Measurements from ENCODE around the gene VRK3.
"Not testable (repeated sequence)": the region's sequence is repeated elsewhere in the genome, so short reads cannot be mapped to it uniquely, and the experiment has no call there.

The VRK3 gene

DNA sequence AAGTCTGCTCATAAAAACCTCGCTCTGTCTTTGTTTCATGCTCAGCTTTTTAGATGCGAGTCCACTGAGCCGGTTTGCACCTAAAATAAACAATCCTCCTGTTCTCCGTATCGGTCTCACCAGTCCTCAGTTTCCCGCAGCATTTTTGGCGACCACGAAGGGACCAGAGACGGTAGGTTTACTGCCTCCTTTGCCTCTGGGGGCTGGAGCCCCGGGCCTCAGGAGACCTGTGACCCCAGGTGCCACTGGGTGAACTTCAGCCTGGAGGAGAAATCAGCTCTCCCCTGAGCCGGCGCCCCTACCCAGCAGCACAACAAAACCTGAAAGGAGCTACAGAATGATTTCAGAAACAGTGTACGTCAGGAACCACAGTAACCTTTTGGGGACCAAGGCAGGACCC, 72.3 kb downstream of the VRK3 start:
- H3K36me3 ChIP-seq (ENCODE audit: control insufficient read depth, insufficient read depth, low read length) = no peaks in the 10 kb centered on the region
- DNase-seq = no peak
- no peaks in the 10 kb centered on the region for H3K4me1 ChIP-seq (ENCODE audit: control insufficient read depth, insufficient read depth, low read length, poor library complexity, severe bottlenecking)
- no peaks in the 10 kb centered on the region for H3K9me3 ChIP-seq (ENCODE audit: control insufficient read depth, low read length)
- no peak overlapping the region for H3K27ac ChIP-seq (ENCODE audit: insufficient read depth, low read length, poor library complexity, severe bottlenecking)
- no peak overlapping the region for H3K4me3 ChIP-seq (ENCODE audit: insufficient read depth, low read depth, low read length, poor library complexity, severe bottlenecking)
- H3K27me3 ChIP-seq (replicated peaks; ENCODE audit: control insufficient read depth, insufficient read depth, low read length, poor library complexity, severe bottlenecking) = no peaks in the 10 kb centered on the region

DNA sequence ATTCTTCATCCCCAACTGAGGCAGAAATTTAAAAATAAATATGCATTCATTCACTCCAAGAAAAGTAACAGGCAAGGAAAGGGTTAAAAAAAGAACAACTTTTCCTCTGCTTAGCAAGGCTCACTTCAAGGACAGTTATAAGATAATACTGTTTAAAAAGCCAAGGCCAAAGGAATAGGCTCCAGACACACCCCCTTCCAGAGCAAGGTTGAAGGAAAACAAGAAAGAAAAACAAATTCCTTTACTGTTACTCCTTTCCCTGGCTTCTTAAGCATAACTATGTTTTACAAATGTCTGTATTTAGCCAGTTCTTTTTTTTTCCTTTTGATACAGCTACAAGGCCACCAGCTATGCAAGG, 72.7 kb downstream of the VRK3 start:
- H3K27ac ChIP-seq (ENCODE audit: insufficient read depth, low read length, poor library complexity, severe bottlenecking) = no peak overlapping the region
- H3K27me3 ChIP-seq (replicated peaks; ENCODE audit: control insufficient read depth, insufficient read depth, low read length, poor library complexity, severe bottlenecking) = peaks cover 1% of the 10 kb centered on the region
- no peak for DNase-seq
- H3K36me3 ChIP-seq (ENCODE audit: control insufficient read depth, insufficient read depth, low read length) = no peaks in the 10 kb centered on the region
- H3K9me3 ChIP-seq (ENCODE audit: control insufficient read depth, low read length) = no peaks in the 10 kb centered on the region
- H3K4me1 ChIP-seq (ENCODE audit: control insufficient read depth, insufficient read depth, low read length, poor library complexity, severe bottlenecking) = no peaks in the 10 kb centered on the region
- no peak overlapping the region for H3K4me3 ChIP-seq (ENCODE audit: insufficient read depth, low read depth, low read length, poor library complexity, severe bottlenecking)

DNA sequence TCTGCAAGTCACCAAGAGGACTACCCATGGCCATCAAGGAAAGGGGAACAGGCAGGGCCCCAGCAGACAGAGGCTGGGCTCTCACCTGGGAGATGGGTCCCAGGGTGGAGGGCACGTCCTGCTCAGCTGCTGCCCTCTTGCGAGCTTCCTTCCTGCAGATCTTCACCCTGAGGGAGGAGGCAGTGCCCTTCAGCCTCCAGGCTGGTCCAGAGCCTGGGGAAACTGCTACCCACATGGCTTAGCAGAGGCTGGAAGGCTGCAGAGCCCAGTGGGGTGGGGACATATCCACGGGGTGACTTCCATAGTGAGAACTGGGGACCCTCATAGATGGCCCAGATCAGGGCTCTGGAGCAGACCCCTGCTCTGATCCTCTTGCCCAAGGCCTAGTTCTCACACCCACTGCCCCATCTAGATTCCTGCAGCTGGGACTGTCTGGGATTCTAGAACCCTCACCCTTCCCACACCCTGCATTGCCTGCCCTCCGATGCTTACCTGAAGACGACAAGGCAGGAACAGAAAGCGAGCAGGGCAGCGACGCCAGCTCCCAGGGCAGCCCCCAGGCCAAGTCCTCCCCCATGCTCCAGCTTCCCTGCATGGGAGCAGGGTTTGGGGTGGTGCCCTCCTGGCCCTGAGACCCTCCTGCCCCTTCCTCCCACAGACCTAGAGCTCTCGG, 73.2 kb downstream of the VRK3 start:
- Histone ChIP-seq H3K9me3 (ENCODE audit: control insufficient read depth, low read length) (no peaks in the 10 kb centered on the region), H3K27me3 (replicated peaks; ENCODE audit: control insufficient read depth, insufficient read depth, low read length, poor library complexity, severe bottlenecking) (peaks cover 3% of the 10 kb centered on the region), H3K4me3 (ENCODE audit: insufficient read depth, low read depth, low read length, poor library complexity, severe bottlenecking) (no peak overlapping the region), H3K4me1 (ENCODE audit: control insufficient read depth, insufficient read depth, low read length, poor library complexity, severe bottlenecking) (no peaks in the 10 kb centered on the region), H3K36me3 (ENCODE audit: control insufficient read depth, insufficient read depth, low read length) (no peaks in the 10 kb centered on the region), H3K27ac (ENCODE audit: insufficient read depth, low read length, poor library complexity, severe bottlenecking) (no peak overlapping the region)
- no peak for DNase-seq

DNA sequence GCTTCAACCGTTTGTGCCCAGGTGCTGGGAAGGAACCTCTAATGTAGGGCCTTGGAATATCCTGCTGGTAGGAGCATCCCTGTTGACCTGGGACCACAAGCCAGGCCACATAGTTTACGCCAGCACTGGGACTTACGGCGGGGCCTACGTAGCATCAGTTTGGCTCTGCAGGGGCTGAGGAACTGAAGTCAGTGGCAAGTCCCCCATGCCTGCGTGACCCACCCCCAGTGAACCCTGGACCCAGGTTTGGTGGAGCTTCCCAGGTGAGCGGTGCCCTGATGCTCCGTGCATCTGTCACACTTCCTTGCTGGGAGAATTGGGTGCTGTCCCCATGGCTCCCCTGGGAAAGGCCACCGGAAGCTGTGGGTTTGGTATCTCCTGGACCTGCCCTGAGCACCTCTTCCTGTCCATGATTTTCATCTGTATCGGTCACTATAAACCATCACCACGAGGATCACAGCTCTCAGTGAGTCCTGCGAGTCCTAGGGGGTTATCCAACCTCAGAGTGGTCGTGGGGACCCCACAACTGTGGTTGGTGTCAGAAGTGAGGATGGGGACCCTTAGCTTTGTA, 74.1 kb downstream of the VRK3 start:
- Histone ChIP-seq H3K4me3 (ENCODE audit: insufficient read depth, low read depth, low read length, poor library complexity, severe bottlenecking) (no peak overlapping the region), H3K27me3 (replicated peaks; ENCODE audit: control insufficient read depth, insufficient read depth, low read length, poor library complexity, severe bottlenecking) (peaks cover 3% of the 10 kb centered on the region), H3K27ac (ENCODE audit: insufficient read depth, low read length, poor library complexity, severe bottlenecking) (no peak overlapping the region), H3K4me1 (ENCODE audit: control insufficient read depth, insufficient read depth, low read length, poor library complexity, severe bottlenecking) (no peaks in the 10 kb centered on the region), H3K9me3 (ENCODE audit: control insufficient read depth, low read length) (no peaks in the 10 kb centered on the region), H3K36me3 (ENCODE audit: control insufficient read depth, insufficient read depth, low read length) (no peaks in the 10 kb centered on the region)
- DNase-seq = no peak

DNA sequence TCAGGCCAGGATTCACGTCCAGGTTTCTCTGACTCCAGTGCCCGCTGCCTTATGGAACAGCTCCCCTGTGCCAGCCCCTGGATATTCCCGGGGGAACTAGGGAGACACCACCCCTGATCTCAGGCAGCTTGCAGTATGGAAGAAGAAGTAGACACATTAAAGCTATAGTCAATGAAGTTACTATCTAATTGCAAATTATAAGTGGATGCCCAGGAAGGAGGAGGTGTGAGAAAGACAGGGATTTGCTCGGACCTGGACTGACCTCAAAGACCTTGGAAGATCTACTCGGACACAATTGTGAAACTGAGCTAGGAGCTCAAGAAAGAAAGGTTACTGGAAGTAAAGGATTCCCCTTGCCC, 74.6 kb downstream of the VRK3 start:
- no peaks in the 10 kb centered on the region for H3K36me3 ChIP-seq (ENCODE audit: control insufficient read depth, insufficient read depth, low read length)
- no peak overlapping the region for H3K27ac ChIP-seq (ENCODE audit: insufficient read depth, low read length, poor library complexity, severe bottlenecking)
- peaks cover 3% of the 10 kb centered on the region for H3K27me3 ChIP-seq (replicated peaks; ENCODE audit: control insufficient read depth, insufficient read depth, low read length, poor library complexity, severe bottlenecking)
- H3K4me1 ChIP-seq (ENCODE audit: control insufficient read depth, insufficient read depth, low read length, poor library complexity, severe bottlenecking) = no peaks in the 10 kb centered on the region
- no peak for DNase-seq
- H3K9me3 ChIP-seq (ENCODE audit: control insufficient read depth, low read length) = no peaks in the 10 kb centered on the region
- H3K4me3 ChIP-seq (ENCODE audit: insufficient read depth, low read depth, low read length, poor library complexity, severe bottlenecking) = no peak overlapping the region

DNA sequence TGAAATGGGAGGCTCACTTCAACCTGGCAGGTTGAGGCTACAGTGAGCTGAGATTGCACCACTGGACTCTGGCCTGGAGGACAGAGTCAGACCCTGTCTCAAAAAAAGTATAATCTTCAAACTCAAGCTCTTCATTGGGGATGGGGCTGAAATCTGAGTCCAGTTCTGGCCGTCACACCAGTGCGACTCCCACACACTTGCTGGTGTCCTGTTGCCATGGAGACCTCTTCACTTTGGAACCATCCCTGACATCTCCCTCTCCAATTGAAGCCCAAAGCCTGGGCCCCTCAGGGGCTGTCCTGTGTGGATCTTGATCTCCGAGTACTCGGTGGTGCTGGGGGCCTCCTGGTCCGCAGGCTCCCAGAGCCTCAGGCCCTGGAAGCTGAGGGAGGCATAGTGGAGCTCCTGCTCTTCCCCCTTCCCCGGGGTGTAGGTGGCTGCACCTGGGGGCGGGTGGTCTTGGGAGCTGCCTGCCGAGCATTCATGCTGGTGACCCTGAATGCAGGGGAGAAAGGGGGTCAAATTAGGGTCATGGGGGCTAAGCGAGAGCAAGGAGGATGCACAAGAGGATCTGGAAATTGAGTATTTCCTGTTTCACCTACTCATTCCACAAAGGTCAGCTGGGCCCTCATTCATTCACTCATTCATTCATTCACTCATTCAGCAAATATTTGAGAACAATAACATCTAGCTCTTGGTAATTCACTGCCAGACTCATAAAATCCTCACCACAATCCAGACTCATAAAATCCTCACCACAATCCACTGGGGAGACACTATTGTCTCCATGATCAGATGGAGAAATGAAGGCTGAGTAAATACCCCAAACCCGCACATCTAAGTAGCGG, 75.2 kb downstream of the VRK3 start:
- Histone ChIP-seq H3K36me3 (ENCODE audit: control insufficient read depth, insufficient read depth, low read length) (no peaks in the 10 kb centered on the region), H3K4me1 (ENCODE audit: control insufficient read depth, insufficient read depth, low read length, poor library complexity, severe bottlenecking) (no peaks in the 10 kb centered on the region), H3K27me3 (replicated peaks; ENCODE audit: control insufficient read depth, insufficient read depth, low read length, poor library complexity, severe bottlenecking) (peaks cover 3% of the 10 kb centered on the region), H3K4me3 (ENCODE audit: insufficient read depth, low read depth, low read length, poor library complexity, severe bottlenecking) (no peak overlapping the region), H3K9me3 (ENCODE audit: control insufficient read depth, low read length) (no peaks in the 10 kb centered on the region), H3K27ac (ENCODE audit: insufficient read depth, low read length, poor library complexity, severe bottlenecking) (no peak overlapping the region)
- DNase-seq = no peak

DNA sequence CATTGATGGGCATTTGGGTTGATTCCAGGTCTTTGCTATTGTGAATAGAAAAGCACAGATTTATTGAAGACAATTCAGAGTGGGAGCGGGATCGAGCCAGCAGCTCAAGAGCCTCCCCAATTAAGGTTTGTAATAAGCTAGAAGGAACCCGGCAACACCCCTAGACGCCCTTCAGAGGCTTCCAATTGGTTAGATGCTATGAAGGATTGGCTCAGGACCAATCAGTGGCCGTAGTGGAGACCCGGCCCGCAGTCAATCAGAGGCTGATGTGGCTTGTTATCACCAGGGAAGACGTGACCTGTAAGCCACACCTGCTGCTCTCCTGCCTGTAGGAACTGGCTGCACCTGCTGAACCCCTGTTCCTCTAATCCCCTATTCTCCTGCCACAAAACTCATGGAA, 78.8 kb downstream of the VRK3 start:
- Histone ChIP-seq H3K4me3 (ENCODE audit: insufficient read depth, low read depth, low read length, poor library complexity, severe bottlenecking) (no peak overlapping the region), H3K36me3 (ENCODE audit: control insufficient read depth, insufficient read depth, low read length) (no peaks in the 10 kb centered on the region), H3K9me3 (ENCODE audit: control insufficient read depth, low read length) (no peaks in the 10 kb centered on the region), H3K4me1 (ENCODE audit: control insufficient read depth, insufficient read depth, low read length, poor library complexity, severe bottlenecking) (no peaks in the 10 kb centered on the region), H3K27me3 (replicated peaks; ENCODE audit: control insufficient read depth, insufficient read depth, low read length, poor library complexity, severe bottlenecking) (peaks cover 3% of the 10 kb centered on the region), H3K27ac (ENCODE audit: insufficient read depth, low read length, poor library complexity, severe bottlenecking) (no peak overlapping the region)
- no peak for DNase-seq

DNA sequence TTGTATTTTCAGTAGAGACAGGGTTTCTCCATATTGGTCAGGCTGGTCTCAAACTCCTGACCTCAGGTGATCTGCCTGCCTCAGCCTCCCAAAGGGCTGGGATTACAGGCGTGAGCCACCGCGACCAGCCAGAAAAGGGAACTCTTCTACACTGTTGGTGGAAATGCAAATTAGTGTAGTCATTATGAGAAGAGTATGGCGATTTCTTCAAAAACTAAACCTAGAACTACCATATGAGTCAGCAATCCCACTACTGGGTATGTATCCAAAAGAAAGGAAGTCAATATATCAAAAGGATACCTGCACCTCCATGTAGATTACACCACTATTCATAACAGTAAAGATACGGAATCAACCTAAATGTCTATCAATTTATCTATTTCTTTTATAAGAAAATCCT, 80.6 kb downstream of the VRK3 start:
- not testable (repeated sequence) for H3K4me3 ChIP-seq (ENCODE audit: insufficient read depth, low read depth, low read length, poor library complexity, severe bottlenecking); DNase-seq; H3K36me3 ChIP-seq (ENCODE audit: control insufficient read depth, insufficient read depth, low read length)

DNA sequence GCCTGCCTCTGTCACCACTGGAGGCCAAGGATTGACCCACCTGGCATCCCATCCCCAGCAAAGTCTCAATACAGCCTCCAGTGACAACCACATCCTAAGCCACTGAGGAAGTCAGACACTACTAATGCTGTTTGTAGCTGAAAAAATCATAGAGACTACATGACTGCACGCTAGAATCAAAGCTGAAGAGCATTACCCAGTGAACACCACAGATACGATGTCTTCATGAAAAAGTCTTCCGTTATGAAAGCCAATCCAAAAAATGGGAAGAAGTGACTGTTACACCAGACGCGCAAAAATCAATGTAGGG, 84.7 kb downstream of the VRK3 start:
- no peak for DNase-seq
- H3K4me1 ChIP-seq (ENCODE audit: control insufficient read depth, insufficient read depth, low read length, poor library complexity, severe bottlenecking) = peaks cover 8% of the 10 kb centered on the region

More for the DNA sequence above, 80.6 kb downstream of the VRK3 start:
- H3K9me3 ChIP-seq (ENCODE audit: control insufficient read depth, low read length); H3K4me1 ChIP-seq (ENCODE audit: control insufficient read depth, insufficient read depth, low read length, poor library complexity, severe bottlenecking); H3K27me3 ChIP-seq (replicated peaks; ENCODE audit: control insufficient read depth, insufficient read depth, low read length, poor library complexity, severe bottlenecking); H3K27ac ChIP-seq (ENCODE audit: insufficient read depth, low read length, poor library complexity, severe bottlenecking): not testable (repeated sequence)

DNA sequence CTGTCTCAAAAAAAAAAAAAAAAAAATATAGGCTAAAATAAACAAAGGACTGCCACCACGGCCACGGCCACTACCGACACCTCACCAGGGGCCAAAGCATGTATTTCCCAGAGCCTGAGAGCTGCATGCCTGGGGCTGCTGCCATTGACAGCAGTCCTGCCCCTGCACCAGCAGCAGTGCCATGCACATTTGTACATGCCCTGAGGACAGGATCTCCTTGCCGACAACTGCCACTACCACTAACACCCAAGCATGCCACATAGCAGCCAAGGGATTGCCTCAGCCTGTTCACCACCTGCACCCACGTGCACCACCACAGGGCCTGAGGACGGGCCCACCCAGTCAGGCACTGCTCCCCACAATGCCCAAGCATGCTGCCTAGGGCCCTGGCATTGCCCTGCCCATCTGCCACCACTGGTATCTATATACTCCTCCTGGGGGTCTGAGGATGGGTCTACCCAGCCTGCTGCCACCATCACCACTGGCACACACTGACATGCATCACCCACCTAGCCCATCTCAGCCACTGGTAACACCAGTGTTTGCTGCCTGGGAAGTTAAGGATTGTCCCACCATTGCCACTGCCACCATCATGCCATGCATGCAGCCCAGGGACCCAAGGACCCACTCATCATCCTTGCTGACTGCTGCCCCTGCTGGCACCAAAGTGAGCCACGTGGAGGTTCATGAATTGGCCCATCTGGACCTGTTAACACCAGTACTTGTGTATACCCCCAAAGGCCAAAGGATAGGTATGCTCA, 85.3 kb downstream of the VRK3 start:
- no peaks in the 10 kb centered on the region for H3K9me3 ChIP-seq (ENCODE audit: control insufficient read depth, low read length)
- no peaks in the 10 kb centered on the region for H3K36me3 ChIP-seq (ENCODE audit: control insufficient read depth, insufficient read depth, low read length)
- no peak overlapping the region for H3K4me3 ChIP-seq (ENCODE audit: insufficient read depth, low read depth, low read length, poor library complexity, severe bottlenecking)
- H3K27me3 ChIP-seq (replicated peaks; ENCODE audit: control insufficient read depth, insufficient read depth, low read length, poor library complexity, severe bottlenecking) = no peaks in the 10 kb centered on the region
- no peak for DNase-seq
- no peak overlapping the region for H3K27ac ChIP-seq (ENCODE audit: insufficient read depth, low read length, poor library complexity, severe bottlenecking)
- peaks cover 8% of the 10 kb centered on the region for H3K4me1 ChIP-seq (ENCODE audit: control insufficient read depth, insufficient read depth, low read length, poor library complexity, severe bottlenecking)

More for the DNA sequence above, 84.7 kb downstream of the VRK3 start:
- Histone ChIP-seq H3K27ac (ENCODE audit: insufficient read depth, low read length, poor library complexity, severe bottlenecking) (no peak overlapping the region), H3K9me3 (ENCODE audit: control insufficient read depth, low read length) (no peaks in the 10 kb centered on the region), H3K36me3 (ENCODE audit: control insufficient read depth, insufficient read depth, low read length) (no peaks in the 10 kb centered on the region), H3K27me3 (replicated peaks; ENCODE audit: control insufficient read depth, insufficient read depth, low read length, poor library complexity, severe bottlenecking) (no peaks in the 10 kb centered on the region), H3K4me3 (ENCODE audit: insufficient read depth, low read depth, low read length, poor library complexity, severe bottlenecking) (no peak overlapping the region)

Data from effector memory CD4-positive, alpha-beta T cell (primary cell).